ENCODE data around the gene MYLK. TPM values are rescaled to one million over a fixed set of nuclear protein-coding genes. Genes with fewer than 3 reads are reported as not detected.

Gene MYLK
- total and polyA plus RNA-seq, 10 of the 15 experiments (the other 5 are each of a cell fraction or from before 2014, with no cell fraction given): 0.04 to 1.6 (median 0.42) TPM; not detected in 1

- Histone ChIP-seq H2AFZ (ENCODE audit: control insufficient read depth, low read depth, low read length) (no peak overlapping the region), H3K4me3 (no peak overlapping the region), H3K79me2 (ENCODE audit: control insufficient read depth, insufficient read depth, low read length) (no peaks in the 10 kb centered on the region), H4K20me1 (ENCODE audit: control insufficient read depth, insufficient read depth) (no peaks in the 10 kb centered on the region), H3K9ac (ENCODE audit: control insufficient read depth, insufficient read depth, low read length) (no peak overlapping the region), H3K27ac (ENCODE audit: control insufficient read depth, insufficient read depth) (no peak overlapping the region), H3K4me2 (ENCODE audit: control insufficient read depth, insufficient read depth) (no peak overlapping the region), H3K4me1 (ENCODE audit: control insufficient read depth, insufficient read depth, low read length) (no peaks in the 10 kb centered on the region), H3K27me3 (replicated peaks in 1 of 2; ENCODE audit: control insufficient read depth in 2 of 2, insufficient read depth in 2 of 2, low read length in 1 of 2) (no peaks in the 10 kb centered on the region; a peak in 2 of 4 replicates), H3K9me3 (replicated peaks; ENCODE audit: control insufficient read depth, insufficient read depth, low read length) (no peaks in the 10 kb centered on the region), H3K36me3 (ENCODE audit: control insufficient read depth in 2 of 2, insufficient read depth in 2 of 2, low read length in 1 of 2) (no peaks in the 10 kb centered on the region)
- intact Hi-C loops (cut with micrococcal nuclease; ENCODE audit: unreplicated experiment): no loop called here
- ChIA-PET CTCF (no interaction called here), SMC1A (ENCODE audit: uncharacterized antibody, unreplicated experiment) (no interaction called here), RAD21 (ENCODE audit: unreplicated experiment) (no interaction called here), POLR2A (no interaction called here)
- 0% methylated on average over 3 of the region's 3 CpGs for WGBS (ENCODE audit: insufficient coverage, insufficient replicate concordance, low lambda C conversion rate, missing lambda C conversion rate)
- ATAC-seq (no peak), DNase-seq (ENCODE audit: low read depth, low spot score) (no peak), FAIRE-seq (no peak)
- in situ Hi-C loops (cut with MboI): no loop called here
- no TSS peak for BruUV-seq (replicated peaks)
- TF ChIP-seq SREBF2 (IDR thresholded peaks at IDR 0.05; ENCODE audit: low read length) (no peak), MYC (IDR thresholded peaks at IDR 0.05; ENCODE audit: insufficient read depth, insufficient read length, insufficient replicate concordance, low read length, severe bottlenecking) (no peak), EZH2 (IDR thresholded peaks at IDR 0.05; ENCODE audit: borderline replicate concordance, control insufficient read depth, low read depth, low read length) (no peak), IRF3 (IDR thresholded peaks at IDR 0.05) (no peak), SIN3A (IDR thresholded peaks at IDR 0.05; ENCODE audit: low read depth, low read length) (no peak), PBX3 (IDR thresholded peaks at IDR 0.05; ENCODE audit: insufficient replicate concordance, low read depth, low read length) (no peak), ZBTB11 (CRISPR knock-in tag; IDR thresholded peaks at IDR 0.05) (no peak), BCLAF1 (IDR thresholded peaks at IDR 0.05) (no peak), MLLT1 (IDR thresholded peaks at IDR 0.05) (no peak), SRF (IDR thresholded peaks at IDR 0.05; ENCODE audit: low read depth in 2 of 2, low read length in 2 of 2) (no peak)
Measured at GRCh38 chr3:123751433-123751832, 132.7 kb downstream of the MYLK start.
